Fibroblast of pulmonary artery (primary cell): Measurements from ENCODE around the gene ERVH48-1.
"Not testable (repeated sequence)": the region's sequence is repeated elsewhere in the genome, so short reads cannot be mapped to it uniquely, and the experiment has no call there.

Experiments used
- DNase-seq: peaks from one replicate; pipeline ENCODE4 v3.0.0-alpha.2; 2010; ENCODE audit warnings: low read depth
- H3K4me3 ChIP-seq: replicated peaks from 2 replicates; pipeline ENCODE4 v1.5.1; 2011; ENCODE audit warnings: low read depth, mild to moderate bottlenecking, control low read depth, low read length, moderate library complexity
- CTCF ChIP-seq: IDR thresholded peaks from 2 replicates; pipeline ENCODE4 v1.5.1; 2011; ENCODE audit warnings: mild to moderate bottlenecking, control low read depth, low read length, inconsistent platforms; ENCODE audit errors: missing control alignments

The ERVH48-1 gene

DNA sequence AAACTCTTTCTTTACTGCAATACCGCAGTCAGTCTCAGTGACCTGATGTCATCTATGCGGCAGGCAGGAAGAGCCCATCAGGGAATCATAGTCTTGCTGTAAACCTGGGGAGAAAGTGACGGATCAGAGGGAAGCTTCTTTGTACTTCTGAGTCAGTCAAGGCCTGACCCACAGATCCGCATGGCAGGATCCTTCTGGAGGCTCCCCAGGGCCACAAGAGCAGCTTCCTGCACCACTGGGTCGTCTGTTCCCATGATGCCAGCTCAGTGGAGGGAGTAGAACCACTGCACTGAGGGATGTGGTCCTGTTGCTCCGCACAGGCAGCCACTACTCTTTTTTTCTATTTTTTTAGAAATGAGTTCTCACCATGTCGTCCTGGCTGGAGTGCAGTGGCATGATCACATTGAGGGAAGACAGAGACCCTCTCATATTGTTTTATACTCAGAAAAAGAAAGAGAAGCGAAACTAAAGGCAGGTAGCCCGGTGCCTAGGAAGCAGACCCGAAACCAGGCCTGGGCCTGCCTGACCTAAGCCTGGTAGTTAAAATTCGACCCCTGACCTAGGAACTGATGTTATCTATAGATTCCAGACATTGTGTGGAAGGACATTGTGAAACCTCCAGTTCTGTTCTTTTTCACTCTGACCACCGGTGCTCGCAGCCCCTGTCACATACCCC, 6.3 kb upstream of the ERVH48-1 start:
- no peak for DNase-seq
- no peak overlapping the region for H3K4me3 ChIP-seq
- no peak for TF ChIP-seq CTCF

DNA sequence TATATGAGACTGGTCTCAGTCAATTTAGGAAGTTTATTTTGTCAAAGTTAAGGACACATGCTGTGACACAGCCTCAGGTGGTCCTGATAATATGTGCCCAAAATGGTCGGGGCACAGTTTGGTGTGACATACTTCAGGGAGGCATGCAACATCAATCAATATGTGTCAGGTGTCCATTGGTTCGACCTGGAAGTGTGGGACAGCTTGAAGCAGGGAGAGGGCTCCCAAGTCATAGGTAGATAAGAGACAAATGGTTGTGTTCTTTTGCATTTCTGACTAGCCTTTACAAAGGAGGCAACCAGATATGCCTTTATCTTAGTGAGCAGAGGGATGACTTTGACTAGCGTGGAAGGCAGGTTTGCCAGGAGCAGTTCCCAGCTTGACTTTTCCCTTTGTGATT, 4.5 kb upstream of the ERVH48-1 start:
- H3K4me3 ChIP-seq = no peak overlapping the region
- no peak for TF ChIP-seq CTCF
- DNase-seq = no peak

DNA sequence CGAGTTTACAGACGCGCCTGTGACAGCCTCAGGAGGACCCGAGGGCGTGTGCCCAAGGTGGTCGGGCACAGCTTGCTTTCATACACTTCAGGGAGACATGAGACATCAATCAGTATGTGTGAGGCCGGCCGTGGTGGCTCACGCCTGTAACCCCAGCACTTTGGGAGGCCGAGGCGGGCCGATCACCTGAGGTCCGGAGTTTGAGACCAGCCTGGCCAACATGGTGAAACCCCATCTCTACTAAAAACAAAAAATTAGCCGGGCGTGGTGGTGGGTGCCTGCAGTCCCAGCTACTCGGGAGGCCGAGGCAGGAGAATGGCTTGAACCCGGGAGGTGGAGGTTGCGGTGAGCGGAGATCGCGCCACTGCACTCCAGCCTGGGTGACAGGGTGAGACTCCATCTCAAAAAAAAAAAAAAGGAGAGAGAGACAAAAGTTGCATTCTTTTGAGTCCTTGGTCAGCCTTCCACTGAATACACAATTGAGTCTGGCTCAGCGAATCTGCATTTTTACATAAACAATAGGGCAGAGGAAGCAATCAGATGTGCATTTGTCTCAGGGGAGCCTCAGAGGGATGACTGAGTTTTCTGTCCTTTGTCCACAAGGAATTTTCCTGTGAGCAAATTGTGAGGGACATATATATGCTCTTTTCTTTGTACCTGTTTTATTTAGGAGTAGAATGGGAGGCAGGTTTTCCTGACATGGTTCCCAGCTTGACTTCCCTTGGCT, 2.2 kb upstream of the ERVH48-1 start:
- H3K4me3 ChIP-seq, DNase-seq: not testable (repeated sequence)

GRCh38 chr21:42924433-42924751, 1.0 kb downstream of the ERVH48-1 start:
- no peak for DNase-seq
- no peak for TF ChIP-seq CTCF
- no peak overlapping the region for H3K4me3 ChIP-seq

DNA sequence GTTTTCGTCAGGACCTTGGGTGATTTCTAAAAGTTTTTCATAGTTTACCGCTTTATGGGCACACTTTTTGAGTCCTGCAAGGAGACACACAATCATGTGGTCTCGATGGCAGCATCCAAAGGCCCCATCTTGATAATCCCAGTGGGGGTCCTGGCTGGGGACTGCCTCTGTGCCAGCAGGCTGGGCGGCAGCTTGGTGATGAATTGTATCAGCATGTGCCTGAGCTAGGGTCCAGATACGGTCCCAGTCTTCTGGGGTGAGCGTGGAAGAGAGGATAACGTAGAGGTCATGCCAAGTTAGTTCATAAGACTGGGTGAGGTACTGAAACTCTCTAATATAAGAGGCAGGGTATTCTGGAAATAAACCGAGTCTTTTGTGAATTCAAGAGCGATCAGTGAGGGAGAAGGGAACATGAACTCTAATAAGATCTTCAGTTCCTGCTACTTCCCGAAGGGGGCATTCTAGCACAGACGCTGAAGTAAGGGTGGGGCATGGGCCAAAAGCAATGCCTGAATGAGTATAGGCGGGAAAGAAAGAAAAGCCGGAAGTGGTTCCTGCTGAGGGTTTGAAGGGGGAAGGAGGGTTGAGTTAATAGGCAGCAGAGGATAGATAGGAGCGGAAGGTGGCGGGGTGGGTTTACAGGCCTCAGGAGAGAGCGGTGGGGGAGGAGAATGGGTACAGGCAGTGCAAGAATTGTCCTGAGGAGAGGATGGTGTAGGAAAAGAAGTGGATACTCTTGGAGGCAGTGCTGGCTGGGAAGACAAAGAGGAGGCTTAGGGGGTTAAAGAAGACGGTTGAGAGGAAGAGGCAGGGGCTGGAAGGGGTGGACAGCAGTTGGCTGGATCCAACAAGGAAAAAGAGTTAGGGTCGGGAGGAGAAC, 1.6 kb downstream of the ERVH48-1 start:
- TF ChIP-seq CTCF = peak; percentile 76
- peak; percentile 90 for DNase-seq

GRCh38 chr21:42922918-42923317, 2.5 kb downstream of the ERVH48-1 start:
- TF ChIP-seq CTCF = no peak
- no peak overlapping the region for H3K4me3 ChIP-seq
- no peak for DNase-seq

More for the DNA sequence above, 1.6 kb downstream of the ERVH48-1 start:
- no peak overlapping the region for H3K4me3 ChIP-seq

GRCh38 chr21:42921927-42922326, 3.5 kb downstream of the ERVH48-1 start:
- no peak overlapping the region for H3K4me3 ChIP-seq
- no peak for DNase-seq
- TF ChIP-seq CTCF = no peak
